GM12873 (cell line): ENCODE data around the gene DCLK2.

Source experiments
- CTCF ChIP-seq: IDR thresholded peaks from 2 replicates; pipeline ENCODE4 v1.5.1; 2012; ENCODE audit warnings: low read depth, mild to moderate bottlenecking, moderate library complexity, low read length, control low read depth; ENCODE audit not compliant: insufficient read depth; ENCODE audit errors: missing control alignments

DCLK2 gene

GRCh38 chr4:150176547-150176946 lies 98.3 kb downstream of the DCLK2 start:
- TF ChIP-seq CTCF = no peak

DNA sequence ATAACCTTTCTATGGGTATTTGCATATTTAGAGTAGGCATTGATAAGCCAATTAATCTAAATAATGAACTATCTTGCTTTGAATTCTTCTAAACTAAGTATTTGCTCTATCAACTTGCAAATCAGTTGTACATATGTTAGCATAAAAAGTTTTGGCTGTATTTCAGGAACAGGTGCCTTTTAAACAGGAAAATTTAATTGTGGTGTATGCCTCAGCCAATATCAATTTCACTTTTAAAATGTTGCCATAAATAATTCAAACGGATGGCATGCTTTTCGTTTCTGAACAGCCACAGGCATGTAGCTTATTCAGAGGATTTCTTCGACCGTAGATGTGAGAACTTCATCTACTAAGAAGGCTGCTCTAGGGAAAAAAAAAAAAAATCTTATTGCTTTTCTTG lies 99.9 kb downstream of the DCLK2 start:
- no peak for TF ChIP-seq CTCF

GRCh38 chr4:150181536-150181935 lies 103.3 kb downstream of the DCLK2 start:
- no peak for TF ChIP-seq CTCF

DNA sequence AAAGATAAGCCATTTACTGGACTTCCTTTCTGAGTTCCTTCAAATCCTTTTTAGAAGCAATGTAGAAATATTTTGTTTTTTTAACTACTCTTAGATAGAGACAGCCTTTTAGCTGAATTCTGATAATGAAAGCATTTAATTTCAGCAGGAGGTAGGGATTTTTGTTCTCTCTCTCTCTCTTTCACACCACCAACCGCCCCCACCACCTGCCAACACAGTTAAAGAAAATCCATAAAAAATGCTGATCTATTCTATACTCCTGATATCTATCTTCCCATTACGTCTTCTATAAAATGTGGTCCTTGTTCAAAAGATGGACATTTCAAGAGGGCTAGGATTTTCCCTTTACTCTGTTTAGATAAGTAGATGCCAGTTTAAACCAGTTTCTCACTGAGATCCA lies 104.5 kb downstream of the DCLK2 start:
- no peak for TF ChIP-seq CTCF

GRCh38 chr4:150192986-150193385 lies 114.7 kb downstream of the DCLK2 start:
- TF ChIP-seq CTCF = no peak

DNA sequence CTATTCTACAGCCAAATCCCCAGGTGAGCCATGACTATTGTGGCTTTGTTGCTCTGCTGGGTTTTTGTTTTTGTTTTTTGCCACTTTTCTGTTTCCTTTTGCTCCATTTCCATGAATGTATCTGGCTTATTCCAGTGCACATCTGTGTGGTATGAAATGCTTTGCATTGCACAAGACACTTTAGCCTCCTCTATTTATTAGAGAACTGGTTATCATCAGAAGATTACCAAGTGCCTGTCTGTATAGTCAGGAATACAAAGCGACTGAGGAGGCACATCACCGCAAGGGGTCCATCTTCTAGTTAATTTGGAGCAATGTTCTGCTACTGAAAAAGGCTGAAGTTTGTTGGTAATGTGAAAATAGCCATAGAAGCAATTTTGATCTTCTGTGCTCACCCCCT lies 120.8 kb downstream of the DCLK2 start:
- no peak for TF ChIP-seq CTCF

DNA sequence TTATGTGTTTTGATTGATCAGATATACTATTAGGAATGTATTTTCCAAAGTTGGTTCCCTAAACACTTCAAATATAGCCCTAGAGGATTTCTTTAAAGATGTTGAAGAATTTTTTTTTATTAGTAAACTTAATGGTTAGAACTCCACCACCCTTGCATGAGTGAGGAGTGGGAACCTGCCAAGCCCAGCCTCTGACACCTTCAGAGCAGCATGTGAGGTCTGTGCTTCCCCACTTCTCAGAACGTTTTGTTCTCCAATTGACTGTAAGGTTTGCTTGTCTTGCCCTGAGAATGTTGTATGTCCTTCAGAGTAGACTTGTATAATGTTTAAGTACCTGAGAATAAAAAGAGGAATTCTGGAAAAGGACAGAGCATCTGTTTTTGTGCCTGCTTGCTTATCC lies 126.8 kb downstream of the DCLK2 start:
- TF ChIP-seq CTCF = no peak
